MCF 10A (cell line): ENCODE measurements around the gene VTA1. TPM values are rescaled to one million over a fixed set of nuclear protein-coding genes. Genes with fewer than 3 reads are reported as not detected.

Source experiments
- BruUV-seq: library from RNA; stranded (reverse); fragments of 400-500 nt; replicated peaks from 2 replicates; lab custom pipeline; 2021; lab: Mats Ljungman, UMichigan
- CTCF ChIA-PET: fragments of 300-600 bp; sonication (Branson Sonifier 250); formaldehyde crosslinking; extraction: SDS; loops from one replicate; lab custom pipeline; 2021; ENCODE audit warnings: antibody characterized with exemption, inconsistent platforms; lab: Yijun Ruan, JAX
- POLR2A ChIA-PET: fragments of 300-600, 350-650 bp; sonication (Branson Sonifier 250); formaldehyde crosslinking; extraction: SDS; loops from one replicate; lab custom pipeline; 2020; ENCODE audit warnings: antibody characterized with exemption, inconsistent platforms; lab: Yijun Ruan, JAX
- DNase-seq: peaks from one replicate; pipeline ENCODE4 v3.0.0-alpha.2; 2018; ENCODE audit not compliant: unreplicated experiment
- H3K27ac Mint-ChIP-seq: one replicate; pipeline ENCODE4 v1.8.0; 2022; ENCODE audit warnings: mild to moderate bottlenecking, low read depth, mixed read lengths; ENCODE audit not compliant: unreplicated experiment
- H3K27me3 Mint-ChIP-seq: one replicate; pipeline ENCODE4 v1.8.0; 2022; ENCODE audit warnings: mixed read lengths; ENCODE audit not compliant: insufficient read depth, unreplicated experiment
- H3K36me3 Mint-ChIP-seq: one replicate; pipeline ENCODE4 v1.8.0; 2022; ENCODE audit warnings: mild to moderate bottlenecking, moderate library complexity, mixed read lengths; ENCODE audit not compliant: insufficient read depth, unreplicated experiment
- H3K4me1 Mint-ChIP-seq: one replicate; pipeline ENCODE4 v1.8.0; 2022; ENCODE audit warnings: mixed read lengths; ENCODE audit not compliant: insufficient read depth, unreplicated experiment
- H3K4me3 Mint-ChIP-seq: one replicate; pipeline ENCODE4 v1.8.0; 2022; ENCODE audit warnings: mild to moderate bottlenecking, moderate library complexity, mixed read lengths; ENCODE audit not compliant: unreplicated experiment
- H3K9me3 Mint-ChIP-seq: one replicate; pipeline ENCODE4 v1.8.0; 2022; ENCODE audit warnings: mixed read lengths; ENCODE audit not compliant: unreplicated experiment
- intact Hi-C: fragments of 100-400 bp; cut with micrococcal nuclease; formaldehyde crosslinking; loops from 2 replicates; pipeline ENCODE4 v1.14.1; 2022
- total RNA-seq: library from RNA; stranded (reverse); gene quantifications from 2 replicates; pipeline ENCODE4 v1.2.3, GENCODE V29; 2022
- TF ChIP-seq, protein P1 (sequence below): fragments of 200-600 bp; IDR thresholded peaks from one replicate; pipeline ENCODE4 v1.8.0; 2022; ENCODE audit warnings: antibody characterized with exemption, mild to moderate bottlenecking; ENCODE audit not compliant: unreplicated experiment

Gene VTA1
- total RNA-seq, 1 experiment from 2014 or later = 42.9 TPM

DNA sequence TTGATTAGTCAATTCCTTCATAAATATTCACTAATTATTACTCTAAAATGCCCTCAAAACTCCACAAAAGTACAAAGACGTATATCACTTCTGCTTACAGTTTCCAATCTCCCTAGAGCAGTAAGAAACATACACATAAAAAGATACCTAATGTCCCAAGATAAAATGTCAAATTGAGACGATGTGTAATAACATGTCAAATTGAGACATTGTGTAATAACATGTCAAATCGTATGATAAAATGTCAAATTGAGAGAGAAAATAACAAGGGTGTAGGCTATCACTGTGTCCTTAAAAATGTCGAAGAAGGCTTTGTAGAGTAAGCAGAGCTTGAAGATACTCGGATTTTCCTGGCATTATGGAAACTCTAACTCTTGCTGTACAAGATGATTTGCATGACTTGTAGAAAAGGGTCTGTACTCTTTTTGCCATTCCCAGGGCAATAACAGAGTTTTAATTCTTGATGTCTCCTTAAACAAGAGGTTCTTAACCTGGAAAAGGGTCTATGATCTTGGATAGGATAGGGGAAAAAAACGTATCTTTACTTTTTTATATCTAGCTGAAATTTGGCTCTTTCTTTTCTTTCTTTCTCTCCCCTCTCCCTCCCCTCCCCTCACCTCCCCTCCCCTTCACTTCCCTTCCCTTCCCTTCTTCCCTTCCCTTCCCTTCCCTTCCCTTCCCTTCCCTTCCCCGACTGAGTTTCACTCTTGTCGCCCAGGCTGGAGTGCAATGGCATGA is 87.1 kb downstream of the VTA1 start:
- H3K4me3 Mint-ChIP-seq = no peak overlapping the region
- TF ChIP-seq, protein P1, sequence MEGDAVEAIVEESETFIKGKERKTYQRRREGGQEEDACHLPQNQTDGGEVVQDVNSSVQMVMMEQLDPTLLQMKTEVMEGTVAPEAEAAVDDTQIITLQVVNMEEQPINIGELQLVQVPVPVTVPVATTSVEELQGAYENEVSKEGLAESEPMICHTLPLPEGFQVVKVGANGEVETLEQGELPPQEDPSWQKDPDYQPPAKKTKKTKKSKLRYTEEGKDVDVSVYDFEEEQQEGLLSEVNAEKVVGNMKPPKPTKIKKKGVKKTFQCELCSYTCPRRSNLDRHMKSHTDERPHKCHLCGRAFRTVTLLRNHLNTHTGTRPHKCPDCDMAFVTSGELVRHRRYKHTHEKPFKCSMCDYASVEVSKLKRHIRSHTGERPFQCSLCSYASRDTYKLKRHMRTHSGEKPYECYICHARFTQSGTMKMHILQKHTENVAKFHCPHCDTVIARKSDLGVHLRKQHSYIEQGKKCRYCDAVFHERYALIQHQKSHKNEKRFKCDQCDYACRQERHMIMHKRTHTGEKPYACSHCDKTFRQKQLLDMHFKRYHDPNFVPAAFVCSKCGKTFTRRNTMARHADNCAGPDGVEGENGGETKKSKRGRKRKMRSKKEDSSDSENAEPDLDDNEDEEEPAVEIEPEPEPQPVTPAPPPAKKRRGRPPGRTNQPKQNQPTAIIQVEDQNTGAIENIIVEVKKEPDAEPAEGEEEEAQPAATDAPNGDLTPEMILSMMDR = no peak
- intact Hi-C loops = no loop called here
- H3K27ac Mint-ChIP-seq = no peak overlapping the region
- no peaks in the 10 kb centered on the region for H3K4me1 Mint-ChIP-seq
- BruUV-seq = no TSS peak
- H3K36me3 Mint-ChIP-seq = no peaks in the 10 kb centered on the region
- DNase-seq = no peak
- ChIA-PET CTCF (no interaction called here), POLR2A (no interaction called here)
- no peaks in the 10 kb centered on the region for H3K27me3 Mint-ChIP-seq
- no peaks in the 10 kb centered on the region for H3K9me3 Mint-ChIP-seq

DNA sequence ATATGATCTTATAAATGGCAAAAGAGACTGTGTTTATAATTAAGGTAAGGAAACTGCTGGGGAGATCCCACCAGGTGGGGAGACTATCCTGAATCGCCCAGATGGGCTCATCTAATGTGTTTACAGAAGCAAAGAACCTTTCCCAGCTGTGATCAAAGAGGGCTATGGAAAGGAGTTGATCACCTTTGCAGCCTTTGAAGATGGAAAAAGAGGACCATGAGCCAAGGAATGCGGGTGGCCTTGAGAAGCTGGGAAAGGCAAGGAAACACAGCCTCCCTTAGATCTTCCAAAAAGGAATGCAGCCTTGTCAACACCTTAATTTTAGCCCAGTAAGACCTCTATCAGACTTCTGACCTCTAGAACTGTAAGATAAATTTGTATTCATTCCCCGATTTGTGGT is 88.2 kb downstream of the VTA1 start:
- TF ChIP-seq, protein P1 = no peak
- no peak for DNase-seq
- Mint-ChIP-seq H3K27ac (no peak overlapping the region), H3K27me3 (no peaks in the 10 kb centered on the region), H3K9me3 (no peaks in the 10 kb centered on the region), H3K4me1 (no peaks in the 10 kb centered on the region), H3K4me3 (no peak overlapping the region), H3K36me3 (no peaks in the 10 kb centered on the region)
- intact Hi-C loops = no loop called here
- POLR2A ChIA-PET = no interaction called here
- CTCF ChIA-PET = interaction anchor here (0.7 kb wide), 1 partner anchor 14 kb away, joined by 3 read pairs; no protein-coding TSS in a partner anchor
- BruUV-seq = no TSS peak

DNA sequence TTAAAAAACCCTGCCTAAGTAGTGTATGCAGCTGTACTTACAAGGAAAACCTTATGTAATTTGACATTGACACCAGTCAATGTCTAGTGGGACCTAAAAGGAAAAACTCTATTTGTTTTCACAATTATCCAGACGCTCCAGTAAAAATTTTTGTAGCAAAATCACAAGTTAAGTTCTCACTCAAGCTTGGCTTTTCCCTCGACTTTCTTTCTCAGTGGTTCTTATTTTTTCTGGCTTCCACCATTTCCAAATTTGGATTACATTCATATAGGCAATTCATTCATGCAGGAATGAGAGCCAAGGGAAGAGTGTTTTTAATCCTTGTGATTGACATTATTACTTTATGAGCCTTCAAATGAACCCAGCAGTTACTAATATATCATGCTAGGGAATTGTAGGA is 88.7 kb downstream of the VTA1 start:
- H3K9me3 Mint-ChIP-seq = no peaks in the 10 kb centered on the region
- H3K27me3 Mint-ChIP-seq = no peaks in the 10 kb centered on the region
- H3K4me3 Mint-ChIP-seq = no peak overlapping the region
- H3K27ac Mint-ChIP-seq = no peak overlapping the region
- DNase-seq = no peak
- POLR2A ChIA-PET = no interaction called here
- H3K36me3 Mint-ChIP-seq = no peaks in the 10 kb centered on the region
- no TSS peak for BruUV-seq
- H3K4me1 Mint-ChIP-seq = no peaks in the 10 kb centered on the region
- CTCF ChIA-PET = interaction anchor here (0.7 kb wide), 1 partner anchor 14 kb away, joined by 3 read pairs; no protein-coding TSS in a partner anchor
- TF ChIP-seq, protein P1 = no peak
- intact Hi-C loops = no loop called here

DNA sequence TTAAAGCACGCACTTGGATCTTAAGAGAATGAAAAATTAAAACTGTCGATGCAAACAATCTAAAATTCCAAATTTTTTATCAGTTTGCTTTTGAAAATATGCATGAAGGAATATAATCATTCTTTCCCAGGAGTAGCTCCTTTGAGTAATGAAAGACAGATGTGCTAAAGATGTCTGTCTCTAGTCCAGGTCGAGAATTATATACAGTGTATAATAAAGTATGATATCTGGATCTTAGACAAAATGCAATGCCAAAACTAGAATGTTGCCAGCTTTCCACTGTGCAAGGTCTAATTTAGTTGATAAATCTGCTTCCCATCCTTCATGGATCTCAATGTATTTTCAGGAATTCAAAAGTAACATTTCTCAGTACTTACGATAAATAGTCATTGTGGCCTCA is 89.6 kb downstream of the VTA1 start:
- Mint-ChIP-seq H3K27ac (no peak overlapping the region), H3K4me1 (no peaks in the 10 kb centered on the region), H3K9me3 (no peaks in the 10 kb centered on the region), H3K36me3 (no peaks in the 10 kb centered on the region), H3K4me3 (no peak overlapping the region), H3K27me3 (no peaks in the 10 kb centered on the region)
- BruUV-seq = no TSS peak
- POLR2A ChIA-PET = no interaction called here
- CTCF ChIA-PET = no interaction called here
- TF ChIP-seq, protein P1 = no peak
- intact Hi-C loops = no loop called here
- DNase-seq = no peak
